NCI-H2107 (cell line): Measurements from ENCODE around the gene PYROXD2.

Experiments used
- DNase-seq: peaks from one replicate; lab custom pipeline; 2025; lab: John Stamatoyannopoulos, UW

Gene PYROXD2

DNA sequence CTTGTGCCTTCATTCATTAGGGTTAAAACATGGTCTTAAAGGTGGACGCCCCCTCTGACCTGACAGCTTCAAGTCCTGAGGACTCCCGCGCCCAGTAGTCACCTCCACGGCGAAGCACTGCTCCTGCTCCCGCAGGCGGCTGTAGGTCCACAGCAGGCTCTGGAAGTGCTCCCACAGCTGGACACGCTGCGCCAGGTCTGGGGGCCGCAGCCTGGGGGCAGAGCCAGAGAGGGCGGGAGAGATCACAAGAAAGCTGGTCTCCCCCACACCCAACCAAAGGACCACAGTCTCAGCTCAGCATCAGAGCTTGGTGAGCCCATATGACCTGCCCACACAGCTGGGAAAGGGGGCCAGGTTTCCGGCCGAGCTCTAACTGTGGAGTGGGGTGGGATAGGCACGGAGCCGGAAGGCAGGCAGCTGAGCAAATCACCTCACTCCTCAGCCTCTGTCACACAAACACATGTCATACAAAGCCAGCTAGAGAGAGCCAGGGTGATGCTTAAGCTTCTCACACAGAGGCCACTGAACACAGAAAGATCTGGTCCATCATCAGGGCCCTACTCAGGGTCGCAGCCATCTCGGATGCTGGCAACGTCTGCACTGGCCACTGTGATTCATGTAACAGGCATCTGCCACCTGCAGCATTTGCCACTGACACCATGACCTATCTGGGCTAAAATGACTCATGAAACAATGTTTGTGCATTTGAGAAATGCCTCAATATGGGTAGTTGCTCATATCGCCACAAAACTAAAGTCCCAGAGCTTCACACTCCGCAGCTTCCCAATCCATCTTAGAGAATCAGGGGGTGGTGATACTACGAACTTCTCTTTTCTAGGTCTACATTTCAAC lies 19.1 kb upstream of the PYROXD2 start:
- DNase-seq = no peak

DNA sequence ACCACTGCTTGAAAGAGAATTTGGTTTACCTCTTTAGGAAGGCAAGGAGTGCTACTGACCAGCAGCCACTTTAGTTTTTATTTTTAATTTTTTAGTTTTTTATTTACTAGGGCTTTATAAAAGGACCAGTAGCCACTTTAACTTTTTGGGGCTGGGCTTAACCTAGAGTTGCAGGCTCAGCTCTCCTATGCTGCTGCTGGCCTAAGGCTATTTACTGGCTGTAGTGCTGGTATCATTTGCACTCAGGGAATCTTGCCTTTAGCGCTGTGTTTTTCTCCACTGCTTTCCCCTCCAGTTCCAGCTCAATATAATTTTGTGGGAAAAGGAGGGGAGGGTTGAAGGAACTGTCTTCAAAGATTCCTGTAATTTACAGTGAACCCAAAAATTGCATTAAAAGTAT lies 18.4 kb upstream of the PYROXD2 start:
- no peak for DNase-seq

DNA sequence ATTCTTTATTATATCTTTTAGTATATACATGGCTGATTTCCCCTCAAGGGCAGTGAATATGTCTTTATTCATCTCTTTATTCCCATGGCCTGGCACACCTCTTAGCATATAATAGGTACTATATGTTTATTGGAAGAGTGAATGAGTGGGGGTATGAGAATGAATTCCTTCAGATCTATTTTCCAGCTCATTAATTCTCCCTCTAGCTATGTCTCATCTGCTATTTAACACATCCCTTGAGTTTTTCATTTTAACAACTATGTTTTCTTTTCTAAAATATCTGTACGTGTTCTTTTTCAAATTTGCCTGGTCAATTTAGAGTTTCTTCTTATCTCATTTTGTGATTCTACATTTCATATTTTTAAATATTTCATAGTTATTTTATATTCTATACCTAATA lies 17.3 kb upstream of the PYROXD2 start:
- DNase-seq = no peak

DNA sequence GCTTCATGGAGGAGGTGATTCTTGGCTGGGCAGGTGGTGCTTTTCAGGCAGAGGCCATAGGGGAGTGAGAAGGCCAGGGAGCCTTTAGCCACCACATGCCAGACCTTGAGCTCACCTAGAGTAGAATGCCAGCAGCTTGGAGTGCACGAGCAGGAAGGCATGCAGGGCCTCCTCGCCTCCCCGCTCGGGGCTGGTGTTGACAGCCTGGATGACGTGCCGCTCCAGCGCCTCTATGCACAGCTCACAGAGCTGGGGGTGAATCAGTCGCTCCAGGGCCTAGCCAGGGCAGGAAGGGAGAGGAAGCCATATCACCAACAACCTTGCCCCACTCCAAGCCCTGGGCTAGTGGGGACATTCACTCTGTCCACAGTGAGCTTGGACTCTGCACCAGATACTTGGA lies 16.0 kb upstream of the PYROXD2 start:
- no peak for DNase-seq

DNA sequence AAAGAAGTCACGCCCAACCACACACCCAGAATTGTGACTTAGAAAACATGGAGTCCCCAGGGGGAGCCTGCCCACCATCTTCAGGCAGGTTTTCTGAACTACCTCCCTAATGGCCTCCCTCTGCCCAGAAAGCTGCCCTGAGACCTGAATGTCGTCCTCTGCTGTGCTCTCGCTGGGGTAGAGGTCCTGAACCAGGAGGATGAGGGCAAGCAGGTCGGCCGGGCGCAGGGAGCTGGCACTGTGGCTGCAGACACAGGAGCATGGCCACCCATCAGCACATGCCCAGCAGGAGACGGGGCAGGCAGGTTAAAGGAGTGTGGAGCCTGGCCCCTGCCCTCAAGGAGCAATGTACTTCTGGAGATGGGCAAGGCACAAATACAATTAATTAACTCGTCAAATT lies 15.4 kb upstream of the PYROXD2 start:
- DNase-seq = no peak

DNA sequence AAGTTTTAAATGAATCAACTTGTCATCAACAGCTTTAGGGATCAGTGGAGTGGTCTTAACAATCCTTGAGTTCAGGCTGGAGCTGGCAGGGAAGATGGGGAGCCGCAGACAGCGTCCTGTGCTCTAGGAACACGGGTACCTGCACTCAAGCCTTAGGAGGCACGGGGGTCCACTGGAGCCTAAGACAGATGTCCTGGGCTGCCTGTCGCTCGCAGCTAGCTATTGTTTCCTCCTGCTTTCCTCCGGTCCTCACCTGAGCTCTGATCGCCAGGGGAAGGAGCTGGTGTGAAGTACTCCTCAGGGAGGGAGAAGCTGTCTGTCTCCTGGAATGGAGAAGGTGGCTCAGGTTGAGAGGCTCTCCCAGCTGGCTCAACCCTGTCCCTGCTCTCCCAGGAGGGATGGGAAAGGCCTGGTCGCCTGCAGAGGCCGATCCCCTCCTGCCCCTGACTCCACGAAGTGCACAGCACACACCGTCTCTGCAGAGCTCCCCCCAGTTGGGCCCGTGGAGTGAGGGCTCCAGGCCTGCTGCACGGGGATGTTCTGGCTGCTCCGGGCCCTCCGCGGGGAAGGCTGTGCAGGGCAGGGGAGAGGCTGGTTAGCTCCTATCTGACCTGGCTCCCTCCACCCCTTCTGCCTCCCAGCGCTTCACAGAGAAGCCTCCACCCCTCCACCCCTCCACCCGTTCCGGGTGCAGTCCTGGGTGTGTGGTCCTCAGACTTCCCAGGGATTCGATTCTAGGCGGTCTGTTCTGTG lies 14.5 kb upstream of the PYROXD2 start:
- DNase-seq = no peak

DNA sequence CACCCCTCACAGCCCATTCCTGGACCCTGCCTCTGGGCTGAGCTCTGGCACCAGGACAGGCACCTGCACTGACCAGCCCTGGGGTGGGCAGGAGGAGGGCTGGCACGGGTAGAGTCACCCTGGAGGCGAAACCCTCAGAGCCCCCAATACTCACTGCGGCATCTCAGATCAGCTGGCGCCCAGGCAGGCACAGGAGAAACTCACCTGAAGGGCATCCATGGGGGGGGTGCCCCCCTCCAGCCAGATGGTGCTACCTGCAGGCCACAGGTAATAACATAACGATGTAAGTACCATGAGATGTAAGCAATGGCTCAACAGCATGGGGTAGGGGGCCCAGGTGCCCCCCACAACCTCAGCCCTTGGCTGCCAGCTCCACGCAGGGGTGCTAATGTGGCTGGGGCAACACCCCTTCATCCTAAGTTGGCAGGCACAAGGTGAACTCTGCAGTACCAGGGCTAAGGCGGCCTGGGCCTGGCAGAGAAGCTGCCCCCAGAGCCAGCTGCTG lies 12.1 kb upstream of the PYROXD2 start:
- no peak for DNase-seq

DNA sequence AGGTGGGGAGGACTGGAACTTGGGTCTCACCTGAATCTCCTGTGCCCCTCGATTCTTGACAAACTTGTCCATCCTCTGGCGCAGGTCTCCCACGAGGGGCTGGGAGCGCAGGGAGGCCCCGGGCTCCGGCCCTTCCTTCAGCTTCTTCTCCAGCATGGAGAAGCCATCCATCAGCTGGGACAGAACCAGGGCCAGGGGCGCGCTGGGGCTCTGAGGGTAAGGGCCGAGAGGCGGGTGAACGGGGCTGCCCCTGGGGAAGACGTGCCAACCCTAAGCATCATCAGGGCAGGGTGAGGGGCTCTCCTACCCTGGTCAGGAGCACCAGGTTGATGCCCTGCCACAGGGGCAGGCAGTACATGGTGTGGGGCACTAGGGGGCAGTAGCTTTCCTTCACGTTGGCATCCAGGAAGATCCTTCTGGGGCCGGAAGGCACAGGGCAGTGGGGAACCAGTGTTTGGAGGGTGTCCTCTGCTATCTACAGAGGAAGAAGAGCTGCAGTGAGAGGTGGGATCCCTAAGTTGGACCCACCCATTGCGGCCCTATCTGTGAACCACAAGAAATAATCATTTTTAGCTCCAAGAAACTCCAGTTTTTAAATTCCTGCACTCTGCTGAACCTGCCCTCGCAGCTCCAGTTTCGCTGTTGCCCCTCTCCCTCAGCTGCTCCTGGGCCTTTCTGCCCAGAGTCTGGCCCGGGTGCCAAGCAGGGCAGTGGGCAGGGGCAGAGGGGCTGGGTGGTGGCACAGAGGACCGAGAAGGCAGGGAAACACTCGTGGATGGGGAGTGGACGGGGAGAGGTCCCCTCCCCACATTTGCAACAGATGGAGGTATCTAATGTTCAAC lies 10.8 kb upstream of the PYROXD2 start:
- DNase-seq = no peak

DNA sequence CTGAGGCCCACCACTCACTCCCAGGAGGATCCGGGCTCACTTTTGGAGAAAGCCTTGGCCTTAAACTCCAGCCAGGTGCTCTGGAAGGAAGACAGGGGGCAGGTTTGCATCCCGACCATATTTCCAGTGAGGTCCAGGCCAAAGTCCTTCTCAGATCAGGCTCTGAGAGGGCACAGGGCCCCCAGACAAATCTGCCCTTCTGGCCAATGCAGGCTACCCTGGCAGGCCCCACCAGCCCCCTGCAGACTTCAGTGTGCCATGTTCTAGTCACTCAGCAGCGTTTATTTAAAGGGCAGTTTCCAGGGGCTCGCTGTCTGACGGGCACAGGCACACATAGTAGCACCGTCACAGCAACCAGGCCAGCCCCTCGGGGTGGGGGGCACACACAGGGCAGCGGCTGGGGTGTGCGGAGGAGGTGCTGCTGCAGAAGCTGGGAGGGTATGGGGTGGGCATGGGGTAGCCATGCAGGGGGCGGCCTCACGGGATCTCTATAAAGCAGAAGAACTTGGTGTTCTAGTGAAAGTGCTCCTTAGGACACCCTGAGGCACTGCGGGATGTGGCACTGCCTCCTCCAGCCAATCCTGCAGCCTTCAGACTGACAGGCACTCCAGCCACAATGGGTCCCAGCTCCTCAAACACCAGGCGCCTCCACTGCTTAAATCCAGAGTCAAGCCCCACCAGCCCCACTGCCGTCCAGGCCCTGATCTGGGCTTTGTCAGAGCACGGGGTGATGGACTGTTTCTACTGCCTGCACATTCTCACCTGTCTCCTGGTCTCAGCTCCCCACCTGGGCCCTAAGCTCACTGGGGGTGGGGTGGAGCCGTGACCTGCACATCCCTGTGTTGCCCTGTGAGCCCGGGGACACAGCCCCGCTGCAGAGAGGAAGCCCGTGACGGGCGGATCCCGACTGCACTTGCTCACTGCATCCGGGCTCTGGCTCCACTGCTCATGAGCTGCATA lies 9.6 kb upstream of the PYROXD2 start:
- no peak for DNase-seq

DNA sequence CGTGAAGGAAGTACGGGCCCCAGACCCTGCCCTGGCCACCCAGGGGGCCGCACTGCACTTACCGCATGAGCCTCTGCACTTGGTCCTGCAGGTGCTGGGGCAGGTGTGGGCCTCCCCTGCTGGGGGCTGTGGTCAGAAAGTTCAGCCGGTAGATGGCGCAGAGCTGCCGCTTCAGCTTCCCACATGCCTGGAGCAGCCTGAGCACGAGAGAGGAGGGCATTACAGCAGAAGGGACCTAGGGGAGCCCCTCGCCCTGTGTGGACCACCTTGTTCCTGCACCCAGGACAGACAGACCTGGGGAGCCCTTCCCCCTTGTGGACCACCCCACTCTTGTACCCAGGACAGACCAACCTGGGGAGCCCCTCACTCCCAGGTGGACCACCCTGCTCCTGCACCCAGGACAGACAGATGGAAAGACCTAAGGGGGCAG lies 8.7 kb upstream of the PYROXD2 start:
- DNase-seq = no peak

DNA sequence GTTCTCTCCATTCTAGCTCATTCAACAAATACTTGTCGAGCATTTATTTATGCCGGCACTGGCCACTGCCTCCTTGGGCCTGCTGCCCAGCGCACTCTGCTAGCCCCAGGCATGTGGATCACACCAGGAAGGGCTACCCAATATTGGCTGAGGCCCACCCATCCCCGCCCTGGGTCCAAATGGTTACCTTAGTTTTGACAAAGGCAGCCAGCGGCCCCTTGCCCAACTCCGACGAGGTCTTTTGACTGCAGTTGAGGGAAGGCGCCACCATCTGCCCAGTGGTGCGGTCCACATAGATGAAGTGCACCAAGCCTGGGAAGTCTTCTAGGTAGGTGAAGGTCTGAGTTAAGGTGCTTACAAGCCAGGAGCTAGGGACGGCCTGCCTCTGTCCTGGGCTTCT lies 7.2 kb upstream of the PYROXD2 start:
- DNase-seq = no peak

DNA sequence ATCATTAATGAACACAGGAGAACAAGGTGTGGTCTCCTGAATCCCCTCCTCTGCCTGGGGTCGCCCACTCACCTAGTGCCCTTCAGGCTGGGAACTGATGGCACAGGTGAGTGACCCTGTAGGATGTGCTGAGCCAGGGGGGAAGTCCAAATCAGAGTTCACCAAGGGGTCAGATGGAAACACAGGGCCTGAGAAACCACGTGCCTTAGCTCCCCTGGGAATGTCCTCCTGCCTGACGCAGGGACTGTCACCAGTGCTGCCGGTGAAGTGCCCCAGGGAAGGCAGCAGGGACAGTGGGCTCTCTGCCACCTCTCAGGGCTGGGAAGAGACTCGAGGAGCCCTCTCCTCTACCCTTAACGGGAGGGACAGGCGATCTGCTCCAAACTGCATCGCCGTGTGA lies 5.8 kb upstream of the PYROXD2 start:
- DNase-seq = no peak

DNA sequence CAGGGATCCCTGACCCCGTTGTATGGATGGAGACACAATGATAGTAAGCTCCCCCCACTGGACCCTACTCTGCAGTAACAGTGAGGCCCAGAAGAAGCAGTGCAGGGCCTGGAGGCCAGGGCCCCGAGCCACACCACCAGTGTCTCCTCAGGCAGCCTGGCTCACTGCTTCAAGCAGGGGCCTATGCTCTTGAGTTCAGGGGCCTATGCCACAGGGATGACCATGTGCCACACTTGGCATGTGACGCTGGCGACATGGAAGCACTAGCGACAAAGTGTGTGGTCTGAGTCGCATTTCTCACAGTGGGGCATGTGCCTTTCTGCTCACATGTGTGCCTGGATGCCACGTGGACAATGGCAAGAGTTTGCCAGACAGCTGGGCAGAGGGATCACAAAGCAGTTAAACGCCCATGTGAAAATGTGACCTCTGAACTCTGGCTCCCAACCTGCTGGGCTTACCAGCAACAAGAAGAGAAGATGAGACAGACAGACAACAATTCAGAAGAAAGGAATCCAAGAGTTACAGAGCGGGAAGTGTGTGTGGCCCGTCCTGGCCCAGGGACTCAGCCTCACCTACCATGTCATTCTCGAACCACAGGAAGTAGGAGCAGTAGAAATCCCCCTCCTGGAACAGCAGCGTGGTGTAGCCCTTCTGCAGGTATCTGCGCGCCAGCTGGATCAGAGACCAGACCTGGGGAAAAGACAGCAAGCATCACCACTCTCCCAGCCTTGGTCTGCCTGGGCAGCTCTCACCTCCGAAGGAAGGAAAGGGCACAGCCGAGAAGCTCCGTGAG lies 4.7 kb upstream of the PYROXD2 start:
- DNase-seq = no peak

DNA sequence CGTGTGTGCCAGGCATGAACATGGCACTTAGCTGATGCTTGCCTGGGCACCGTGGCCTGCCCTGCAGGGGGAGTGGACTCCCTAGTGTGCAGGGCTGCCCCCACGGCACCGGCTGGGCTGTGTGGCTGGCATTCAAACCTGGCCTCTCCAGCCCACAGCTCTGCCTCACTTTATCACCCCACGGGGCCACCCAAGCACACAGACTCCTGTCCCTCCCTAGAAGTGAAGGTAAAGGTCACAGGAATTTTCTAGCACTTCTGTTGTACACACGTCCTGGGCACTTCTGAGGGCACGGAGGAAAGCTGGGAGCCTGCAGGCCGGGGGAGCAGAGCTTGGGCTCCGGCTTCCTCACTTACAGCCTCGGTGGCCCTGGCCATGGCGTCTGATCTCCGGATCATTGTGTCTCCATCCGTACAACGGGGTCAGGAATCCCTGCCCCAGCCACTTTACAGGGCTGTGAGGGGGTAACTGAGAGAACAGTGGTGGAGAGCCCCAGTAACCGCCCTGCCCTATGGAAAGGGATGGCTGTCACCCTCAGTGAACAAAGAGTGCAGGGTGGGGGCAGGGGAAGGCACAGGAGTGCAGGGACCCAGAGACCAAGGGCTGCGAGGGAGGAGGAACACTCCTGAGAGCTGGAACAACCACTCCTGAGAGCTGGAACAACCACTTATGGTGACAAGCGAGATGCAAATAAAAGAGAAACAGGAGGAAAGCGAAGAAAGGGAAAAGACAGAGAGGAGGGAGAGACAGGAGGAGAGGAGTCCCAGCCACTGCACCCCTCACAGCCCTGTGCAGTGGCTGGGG lies 3.9 kb upstream of the PYROXD2 start:
- no peak for DNase-seq

DNA sequence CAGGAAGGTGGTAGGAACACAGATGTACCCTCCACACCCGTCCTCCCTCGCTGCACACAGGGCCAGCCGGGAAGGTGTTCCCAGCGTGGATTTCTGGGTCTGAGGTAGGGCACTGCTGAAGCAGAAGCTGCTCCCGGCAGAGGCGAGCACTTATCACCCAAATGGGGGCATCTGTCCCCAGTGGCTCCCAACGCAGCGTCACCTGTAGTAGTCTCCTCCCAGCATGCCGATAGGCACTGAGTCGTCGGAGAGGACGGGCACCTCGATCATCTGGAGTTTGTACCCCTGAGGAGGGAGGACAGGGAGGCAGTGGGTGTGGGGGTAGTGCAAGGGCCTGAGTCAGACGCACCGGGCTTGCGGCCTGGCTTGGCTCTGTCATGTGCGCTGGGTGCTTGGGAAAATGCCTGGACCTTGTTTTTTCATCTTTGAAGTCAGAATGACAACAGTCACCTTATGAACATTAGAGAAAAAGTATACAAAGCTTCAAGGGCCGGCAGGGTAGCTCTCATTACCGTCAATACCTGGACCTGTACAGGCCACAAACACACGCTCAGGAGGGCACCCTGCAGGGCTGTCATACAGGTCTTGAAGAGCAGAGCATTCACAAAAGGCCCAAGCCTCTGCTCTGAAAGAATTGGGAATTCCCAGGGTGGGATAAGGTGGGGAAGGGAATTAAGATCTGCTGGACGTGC lies 3.1 kb upstream of the PYROXD2 start:
- DNase-seq = no peak

DNA sequence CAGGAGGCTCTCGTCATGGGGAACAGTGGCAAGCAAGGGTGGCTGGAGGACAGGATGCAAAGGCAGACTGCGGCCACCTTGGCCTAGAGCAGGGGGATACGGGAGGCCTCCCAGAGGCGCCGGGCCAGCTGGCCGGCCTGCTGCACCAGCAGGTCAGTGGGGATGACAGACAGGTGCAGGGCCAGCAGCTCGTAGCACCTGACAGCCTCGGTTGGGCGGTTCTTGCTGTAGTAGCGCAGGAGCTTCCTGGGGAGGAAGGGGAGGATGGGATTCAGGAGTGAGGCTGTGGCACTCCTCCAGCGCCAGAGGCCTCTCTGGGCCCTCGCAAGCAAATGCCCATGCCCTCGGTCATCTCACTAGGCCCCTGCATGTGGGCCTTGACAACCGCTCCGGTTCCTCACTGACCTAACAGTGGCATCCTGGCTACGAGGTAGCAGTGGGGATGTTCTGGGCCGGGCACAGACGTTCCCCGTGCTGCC lies 2.5 kb upstream of the PYROXD2 start:
- DNase-seq = no peak

DNA sequence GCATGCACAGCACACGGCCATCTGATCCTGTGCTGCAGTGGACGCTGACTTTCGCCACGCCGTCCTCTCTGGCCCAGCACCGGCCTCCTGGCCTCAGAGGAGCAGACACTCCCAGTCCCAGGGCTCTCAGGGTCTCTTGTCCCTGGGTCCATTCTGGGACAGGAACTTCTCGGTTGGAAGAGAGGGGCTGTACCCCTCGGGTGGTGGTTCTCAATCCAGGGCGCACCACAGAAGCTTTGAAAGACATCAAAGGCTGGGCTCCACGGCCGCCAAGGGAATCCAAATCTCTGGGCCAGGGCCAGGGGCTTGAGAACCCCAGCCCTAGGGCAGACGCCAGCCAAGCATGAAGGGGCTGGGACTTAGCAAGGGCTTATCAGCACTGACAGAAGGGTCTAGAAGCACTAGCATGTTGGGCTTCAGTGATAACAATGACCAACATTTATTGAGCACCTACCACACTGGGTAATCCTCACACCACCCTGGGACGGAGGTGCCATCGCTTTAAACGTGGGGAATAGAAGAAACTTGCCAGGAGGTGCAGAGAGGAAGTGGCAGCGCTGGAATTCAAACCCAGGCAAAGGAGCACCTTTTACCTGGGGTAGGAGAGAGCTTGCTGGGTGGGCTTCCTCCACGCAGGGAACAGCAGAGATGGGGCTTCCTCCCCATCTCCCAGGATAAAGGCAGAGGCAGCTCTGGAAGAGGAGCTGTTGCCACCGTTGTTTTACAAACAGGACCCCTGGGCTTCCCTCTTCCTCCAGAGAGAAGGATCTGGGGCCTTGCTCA lies 1.8 kb upstream of the PYROXD2 start:
- DNase-seq = no peak

DNA sequence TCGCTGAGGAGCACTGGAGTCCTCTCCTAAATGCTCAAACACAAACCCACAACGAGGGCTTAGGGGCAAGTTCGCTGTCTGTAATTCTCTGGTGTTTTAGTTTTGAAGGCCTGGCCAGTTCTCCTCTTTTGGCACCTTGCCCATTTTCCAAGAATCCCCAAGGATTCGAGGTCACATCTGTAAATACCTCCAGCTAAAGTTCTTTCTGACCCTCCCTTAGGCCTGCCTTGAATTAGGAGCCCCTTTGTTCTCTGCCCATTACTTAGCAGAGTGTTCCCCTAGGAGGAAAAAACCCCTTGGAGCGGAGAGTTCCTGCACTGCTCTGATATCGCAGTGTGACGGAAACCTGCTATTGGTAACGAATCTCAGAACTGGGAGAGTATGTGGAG lies 743 bp upstream of the PYROXD2 start:
- no peak for DNase-seq
